Measurements from ENCODE around the gene LRRC28. TPM values are rescaled to one million over a fixed set of nuclear protein-coding genes. Genes with fewer than 3 reads are reported as not detected.

LRRC28 gene
- total RNA-seq, 1 donor from 2014 or later, result 23.8 TPM

DNA sequence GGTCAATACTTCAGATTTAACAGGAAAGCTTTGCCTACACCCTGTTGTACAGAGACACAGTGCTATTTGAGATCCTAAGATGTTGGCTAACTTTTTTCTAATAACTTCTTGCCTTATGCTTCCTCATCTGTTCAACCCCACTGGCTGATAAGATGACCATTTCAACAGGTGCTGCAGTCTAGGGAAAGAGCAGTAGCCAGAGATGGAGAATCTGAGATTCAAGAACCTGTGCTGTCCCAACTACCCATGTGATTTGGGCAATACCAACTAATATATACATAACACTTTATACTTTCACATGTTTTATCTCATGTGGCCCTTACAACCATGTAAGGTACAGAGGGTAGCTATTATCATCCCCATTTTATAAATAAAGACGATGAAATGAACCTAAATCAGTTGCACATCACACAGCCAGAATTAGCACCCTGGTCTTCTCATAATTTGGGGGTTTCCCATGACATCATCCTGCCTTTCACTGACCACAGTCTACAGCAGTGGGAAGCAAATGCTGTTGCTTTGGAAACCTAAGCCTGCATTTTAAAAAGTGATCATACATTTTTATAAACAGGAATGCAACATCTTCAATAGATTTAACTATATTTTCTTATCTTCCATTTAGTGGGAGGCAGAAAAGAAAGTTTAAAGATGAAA, 11.6 kb upstream of the LRRC28 start:
- H3K36me3 ChIP-seq, result peaks cover 0 to 14% of the 10 kb centered on the region in 2 donors
- intact Hi-C loops (cut with DNase I), result no loop called here
- no peaks in the 10 kb centered on the region for H3K27me3 ChIP-seq
- H3K9me3 ChIP-seq, result no peaks in the 10 kb centered on the region
- H3K4me1 ChIP-seq, result peaks cover 8% of the 10 kb centered on the region
- TF ChIP-seq POLR2A (IDR thresholded peaks at IDR 0.05) (no peak), POLR2AphosphoS5 (IDR thresholded peaks at IDR 0.05; ENCODE audit: insufficient read depth in 1 of 2, low read depth in 1 of 2) (no peak)
- TF ChIP-seq, protein P1, sequence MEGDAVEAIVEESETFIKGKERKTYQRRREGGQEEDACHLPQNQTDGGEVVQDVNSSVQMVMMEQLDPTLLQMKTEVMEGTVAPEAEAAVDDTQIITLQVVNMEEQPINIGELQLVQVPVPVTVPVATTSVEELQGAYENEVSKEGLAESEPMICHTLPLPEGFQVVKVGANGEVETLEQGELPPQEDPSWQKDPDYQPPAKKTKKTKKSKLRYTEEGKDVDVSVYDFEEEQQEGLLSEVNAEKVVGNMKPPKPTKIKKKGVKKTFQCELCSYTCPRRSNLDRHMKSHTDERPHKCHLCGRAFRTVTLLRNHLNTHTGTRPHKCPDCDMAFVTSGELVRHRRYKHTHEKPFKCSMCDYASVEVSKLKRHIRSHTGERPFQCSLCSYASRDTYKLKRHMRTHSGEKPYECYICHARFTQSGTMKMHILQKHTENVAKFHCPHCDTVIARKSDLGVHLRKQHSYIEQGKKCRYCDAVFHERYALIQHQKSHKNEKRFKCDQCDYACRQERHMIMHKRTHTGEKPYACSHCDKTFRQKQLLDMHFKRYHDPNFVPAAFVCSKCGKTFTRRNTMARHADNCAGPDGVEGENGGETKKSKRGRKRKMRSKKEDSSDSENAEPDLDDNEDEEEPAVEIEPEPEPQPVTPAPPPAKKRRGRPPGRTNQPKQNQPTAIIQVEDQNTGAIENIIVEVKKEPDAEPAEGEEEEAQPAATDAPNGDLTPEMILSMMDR (IDR thresholded peaks at IDR 0.05), result no peak
- DNase-seq (ENCODE audit: extremely low spot score in 2 of 2), result no peak
- no peak overlapping the region for H3K4me3 ChIP-seq
- H3K27ac ChIP-seq, result no peak overlapping the region

DNA sequence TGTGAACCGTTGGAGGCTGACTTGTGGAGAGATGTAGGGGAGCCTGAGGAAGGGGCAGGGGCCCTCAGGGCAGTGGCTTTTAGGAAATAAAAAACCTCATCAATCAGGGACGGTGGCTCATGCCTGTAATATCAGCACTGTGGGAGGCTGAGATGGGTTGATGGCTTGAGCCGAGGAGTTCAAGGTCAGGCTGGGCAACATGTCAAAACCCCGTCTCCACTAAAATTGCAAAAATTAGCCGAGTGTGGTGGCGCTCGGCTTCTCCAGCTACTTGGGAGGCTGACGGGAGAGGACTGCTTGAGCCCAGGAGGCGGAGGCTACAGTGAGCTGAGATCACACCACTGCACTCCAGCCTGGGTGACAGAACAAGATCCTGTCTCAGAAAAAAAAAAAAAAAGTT, 9.5 kb upstream of the LRRC28 start:
- intact Hi-C loops (cut with DNase I), result no loop called here
- Histone ChIP-seq H3K4me1 (peaks cover 17% of the 10 kb centered on the region), H3K36me3 (peaks cover 0 to 14% of the 10 kb centered on the region in 2 donors), H3K9me3 (no peaks in the 10 kb centered on the region), H3K4me3 (no peak overlapping the region), H3K27ac (no peak overlapping the region), H3K27me3 (no peaks in the 10 kb centered on the region)
- DNase-seq (ENCODE audit: extremely low spot score in 2 of 2), result no peak
- TF ChIP-seq POLR2AphosphoS5 (IDR thresholded peaks at IDR 0.05; ENCODE audit: insufficient read depth in 1 of 2, low read depth in 1 of 2), result no peak
- TF ChIP-seq, protein P1 (IDR thresholded peaks at IDR 0.05), result no peak
- no peak for TF ChIP-seq POLR2A (IDR thresholded peaks at IDR 0.05)

DNA sequence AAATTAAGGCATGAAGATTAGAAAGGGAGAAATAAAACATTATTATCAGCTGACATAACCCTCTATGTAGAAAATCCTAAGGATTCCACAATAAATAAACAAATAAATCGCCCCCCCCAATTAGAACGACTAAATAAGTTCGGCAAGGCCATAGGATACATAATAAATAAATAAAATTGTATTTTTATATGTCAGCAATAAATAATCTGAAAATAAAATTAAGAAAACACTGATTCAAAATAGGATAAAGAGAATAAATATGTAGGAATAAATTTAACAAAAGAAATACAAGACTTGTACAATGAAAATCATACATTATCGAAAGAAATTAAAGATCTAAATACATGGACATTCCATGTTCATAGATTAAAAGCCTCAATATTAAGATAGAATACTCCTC, 7.0 kb upstream of the LRRC28 start:
- TF ChIP-seq POLR2AphosphoS5 (IDR thresholded peaks at IDR 0.05; ENCODE audit: insufficient read depth in 1 of 2, low read depth in 1 of 2) (no peak), POLR2A (IDR thresholded peaks at IDR 0.05) (no peak)
- TF ChIP-seq, protein P1 (IDR thresholded peaks at IDR 0.05), result no peak
- Histone ChIP-seq H3K27ac (no peak overlapping the region), H3K4me3 (no peak overlapping the region), H3K27me3 (no peaks in the 10 kb centered on the region), H3K36me3 (peaks cover 0 to 6% of the 10 kb centered on the region in 2 donors), H3K9me3 (no peaks in the 10 kb centered on the region), H3K4me1 (peaks cover 37% of the 10 kb centered on the region)
- no peak for DNase-seq (ENCODE audit: extremely low spot score in 2 of 2)
- intact Hi-C loops (cut with DNase I), result no loop called here

DNA sequence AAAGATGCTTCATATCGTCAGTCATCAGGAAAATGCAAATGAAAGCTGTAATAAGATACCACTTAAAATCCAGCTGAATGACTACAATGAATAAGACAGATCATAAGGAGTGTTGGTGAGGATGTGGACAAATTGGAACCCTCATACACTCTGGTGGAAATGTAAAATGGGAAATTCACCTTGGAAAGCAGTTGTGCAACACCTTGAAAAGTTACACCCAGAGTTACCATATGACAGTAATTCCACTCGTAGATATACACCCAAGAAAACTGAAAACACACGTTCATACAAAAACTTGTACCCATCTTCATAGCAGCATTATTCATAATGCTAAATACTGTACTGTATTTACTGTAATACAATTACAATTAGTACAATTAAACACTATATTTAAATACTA, 4.2 kb upstream of the LRRC28 start:
- no peaks in the 10 kb centered on the region for H3K27me3 ChIP-seq
- no peak for TF ChIP-seq POLR2A (IDR thresholded peaks at IDR 0.05)
- TF ChIP-seq, protein P1 (IDR thresholded peaks at IDR 0.05), result no peak
- no peak for TF ChIP-seq POLR2AphosphoS5 (IDR thresholded peaks at IDR 0.05; ENCODE audit: insufficient read depth in 1 of 2, low read depth in 1 of 2)
- intact Hi-C loops (cut with DNase I), result no loop called here

DNA sequence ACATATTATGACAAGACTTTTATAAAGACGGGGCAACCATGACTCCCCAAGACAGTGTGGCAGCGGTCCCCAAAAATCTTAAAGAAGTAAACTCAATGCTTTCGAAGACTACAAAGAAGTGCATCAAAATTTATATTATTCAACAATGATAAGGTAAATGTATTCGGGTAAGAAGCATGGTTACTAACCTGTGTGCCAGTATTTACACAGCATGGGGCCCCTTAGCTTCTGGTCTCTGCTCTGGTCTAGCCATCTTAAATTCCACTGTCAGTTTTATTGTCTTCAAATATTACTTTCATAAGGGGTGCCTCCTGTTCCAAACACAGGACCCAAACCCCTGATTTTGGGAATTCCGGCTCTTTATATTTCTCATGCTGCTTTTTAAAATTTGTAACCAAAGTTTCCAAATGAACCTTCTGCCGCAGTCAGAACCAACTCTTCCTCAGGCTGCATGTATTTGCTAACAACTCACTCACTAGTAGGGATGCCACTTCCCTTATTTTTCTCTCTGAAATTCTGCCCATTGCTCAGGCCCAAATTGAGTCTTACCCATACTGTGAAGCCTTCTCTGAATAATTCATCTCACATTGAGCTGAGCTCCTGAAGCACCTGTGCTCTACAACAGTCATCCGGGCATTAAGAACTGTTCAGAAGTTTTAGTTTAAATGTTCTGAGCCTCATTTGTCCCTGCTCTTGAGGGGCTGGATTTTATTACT, 3.1 kb upstream of the LRRC28 start:
- no peak for DNase-seq (ENCODE audit: extremely low spot score in 2 of 2)
- Histone ChIP-seq H3K4me3 (peak overlapping the region in 1 of 2 donors; percentile 71), H3K27ac (peak overlapping the region; percentile 86), H3K27me3 (no peaks in the 10 kb centered on the region), H3K9me3 (no peaks in the 10 kb centered on the region), H3K4me1 (peaks cover 48% of the 10 kb centered on the region), H3K36me3 (no peaks in the 10 kb centered on the region)
- TF ChIP-seq POLR2AphosphoS5 (IDR thresholded peaks at IDR 0.05; ENCODE audit: insufficient read depth in 1 of 2, low read depth in 1 of 2), result no peak
- TF ChIP-seq, protein P1 (IDR thresholded peaks at IDR 0.05), result no peak
- no peak for TF ChIP-seq POLR2A (IDR thresholded peaks at IDR 0.05)
- intact Hi-C loops (cut with DNase I), result no loop called here

More for the DNA sequence above, 4.2 kb upstream of the LRRC28 start:
- H3K27ac ChIP-seq, result no peak overlapping the region
- peaks cover 46% of the 10 kb centered on the region for H3K4me1 ChIP-seq
- H3K4me3 ChIP-seq, result no peak overlapping the region
- no peak for DNase-seq (ENCODE audit: extremely low spot score in 2 of 2)
- no peaks in the 10 kb centered on the region for H3K9me3 ChIP-seq
- H3K36me3 ChIP-seq, result no peaks in the 10 kb centered on the region
